K562 (cell line): Measurements from ENCODE around the gene ELOF1. TPM values are rescaled to one million over a fixed set of nuclear protein-coding genes. Genes with fewer than 3 reads are reported as not detected.

ENCODE experiments used
- ASH1L ChIP-seq: fragments of 450-650 bp; IDR thresholded peaks from 2 replicates; pipeline ENCODE4 v1.6.1; 2018; ENCODE audit warnings: borderline replicate concordance, mild to moderate bottlenecking, low read depth; ENCODE audit not compliant: partially characterized antibody
- ATF1 ChIP-seq, 2 experiments: fragments of 450-650 bp in 1 of 2; IDR thresholded peaks; 2 replicates each; pipeline ENCODE4 v1.6.1; 2016; ENCODE audit warnings: missing compliant biosample characterization in 1 of 2, missing genetic modification characterization in 1 of 2
- BRD9 ChIP-seq: fragments of 450-650 bp; IDR thresholded peaks from 2 replicates; pipeline ENCODE4 v1.6.1; 2018; ENCODE audit warnings: low read depth; ENCODE audit not compliant: partially characterized antibody
- BRF1 ChIP-seq: IDR thresholded peaks from 3 replicates; pipeline ENCODE4 v1.6.1; 2011; ENCODE audit warnings: borderline replicate concordance, mild to moderate bottlenecking; ENCODE audit not compliant: insufficient read length; ENCODE audit errors: extremely low read depth
- CBFA2T2 ChIP-seq: fragments of 450-650 bp; conservative IDR thresholded peaks from 2 replicates; pipeline ENCODE4 v1.6.1; 2017; ENCODE audit warnings: mild to moderate bottlenecking
- CBFA2T3 ChIP-seq: fragments of 450-650 bp; IDR thresholded peaks from 2 replicates; pipeline ENCODE4 v1.6.1; 2017
- DIDO1 ChIP-seq: fragments of 450-650 bp; IDR thresholded peaks from 2 replicates; pipeline ENCODE4 v1.6.1; 2016; ENCODE audit warnings: low read depth, missing biosample characterization, missing genetic modification characterization
- ETV6 ChIP-seq, 3 experiments: fragments of 150-350 bp in 1 of 3; sonication (generic) in 1 of 3; formaldehyde crosslinking in 1 of 3; IDR thresholded peaks; 2 replicates each; pipeline versions ENCODE4 v1.6.1 to v1.8.0; 2014 to 2022; ENCODE audit warnings: borderline replicate concordance in 2 of 3, low read depth in 2 of 3, antibody characterized with exemption in 1 of 3, low read length in 1 of 3, mild to moderate bottlenecking in 1 of 3, missing genetic modification reagents in 1 of 3
- MAZ ChIP-seq, 2 experiments: fragments of 450-650 bp in 1 of 2; sonication (generic) in 1 of 2; formaldehyde crosslinking; IDR thresholded peaks in 1 of 2; conservative IDR thresholded peaks in 1 of 2; 2 replicates each; pipeline versions ENCODE4 v1.4.0 to v1.5.0; 2020; ENCODE audit warnings: mild to moderate bottlenecking in 1 of 2, missing genetic modification reagents in 1 of 2
- MED1 ChIP-seq: sonication (generic); formaldehyde crosslinking; IDR thresholded peaks from 2 replicates; pipeline ENCODE4 v1.8.1; 2023; ENCODE audit warnings: missing genetic modification reagents, borderline replicate concordance
- NCOA4 ChIP-seq: fragments of 450-650 bp; IDR thresholded peaks from 2 replicates; pipeline ENCODE4 v1.6.1; 2018; ENCODE audit warnings: mild to moderate bottlenecking; ENCODE audit not compliant: partially characterized antibody
- PML ChIP-seq: IDR thresholded peaks from 2 replicates; pipeline ENCODE4 v1.6.1; 2012; ENCODE audit warnings: low read length, inconsistent platforms
- POLR2A ChIP-seq: fragments of 450-650 bp; conservative IDR thresholded peaks from 2 replicates; pipeline ENCODE4 v1.6.1; 2016
- SP1 ChIP-seq: sonication (generic); formaldehyde crosslinking; IDR thresholded peaks from 2 replicates; pipeline ENCODE4 v1.8.1; 2022; ENCODE audit warnings: mild to moderate bottlenecking, missing genetic modification reagents
- SRF ChIP-seq, 2 experiments: fragments of 250-450, 450-650 bp in 1 of 2; sonication (Bioruptor Pico) in 1 of 2; sonication (generic) in 1 of 2; formaldehyde crosslinking; IDR thresholded peaks; 2 replicates each; pipeline versions ENCODE4 v1.5.0 to v1.5.1; 2020 to 2022; ENCODE audit warnings: mild to moderate bottlenecking in 1 of 2, missing genetic modification reagents in 1 of 2
- TBP ChIP-seq: optimal IDR thresholded peaks from 2 replicates; pipeline ENCODE3; 2011; ENCODE audit warnings: low read depth, low read length, improper control_type of control experiment
- TCFL5 ChIP-seq: fragments of 250-450 bp; sonication (Bioruptor Pico); conservative IDR thresholded peaks from 2 replicates; pipeline ENCODE4 v1.6.1; 2021; ENCODE audit warnings: mild to moderate bottlenecking, moderate library complexity, matching md5 sums
- ZNF165 ChIP-seq: fragments of 250-450 bp; sonication (Bioruptor Pico); IDR thresholded peaks from 2 replicates; pipeline ENCODE4 v1.4.0; 2020; ENCODE audit warnings: borderline replicate concordance
- ZNF174 ChIP-seq: fragments of 250-450 bp; sonication (Bioruptor Pico); IDR thresholded peaks from 2 replicates; pipeline ENCODE4 v1.4.0; 2020; ENCODE audit warnings: mild to moderate bottlenecking
- ZNF445 ChIP-seq: fragments of 250-450 bp; sonication (Bioruptor Pico); IDR thresholded peaks from 2 replicates; pipeline ENCODE4 v1.4.0; 2020; ENCODE audit warnings: low read depth, mild to moderate bottlenecking, moderate library complexity
- polyA plus RNA-seq, 8 experiments: library from polyadenylated mRNA; depleted of rRNA in 4 of 8; stranded (reverse) in 5 of 8; unstranded in 3 of 8; fragments of >200 nt; fragmentation: Nextera tagmentation in 2 of 8; fragmentation: Illumina TruSeq in 1 of 8; extraction: Ambion mirVana in 2 of 8; extraction: Trizol in 1 of 8; gene quantifications; 2 replicates each; pipeline versions ENCODE4 v1.2.1 to v1.2.3, GENCODE V29; 2011 to 2014; ENCODE audit warnings: inconsistent platforms in 1 of 8, missing spikeins in 1 of 8
- total RNA-seq, 7 experiments: library from RNA; depleted of rRNA in 6 of 7; stranded (reverse); fragments of >200 nt in 6 of 7; fragmentation: Illumina TruSeq in 2 of 7; extraction: Trizol in 2 of 7; gene quantifications; 2 replicates each; pipeline versions ENCODE4 v1.2.1 to v1.2.3, GENCODE V29; 2011 to 2021; ENCODE audit warnings: low replicate concordance in 1 of 7
- TF ChIP-seq, protein P1 (sequence below): sonication (generic); formaldehyde crosslinking; IDR thresholded peaks from 2 replicates; pipeline ENCODE4 v1.8.0; 2022; ENCODE audit warnings: missing genetic modification reagents, mild to moderate bottlenecking, borderline replicate concordance
- TF ChIP-seq, protein P2 (sequence below): fragments of 450-650 bp; IDR thresholded peaks from 2 replicates; pipeline ENCODE4 v1.6.1; 2016; ENCODE audit warnings: missing biosample characterization, missing genetic modification characterization
- TF ChIP-seq, protein P3 (sequence below): sonication (generic); formaldehyde crosslinking; IDR thresholded peaks from 2 replicates; pipeline ENCODE4 v1.8.1; 2023; ENCODE audit warnings: mild to moderate bottlenecking, missing genetic modification reagents, moderate library complexity

Gene ELOF1
- total and polyA plus RNA-seq, 9 of the 15 experiments (the other 6 are each of a cell fraction or from before 2014, with no cell fraction given), result 16.7 to 147 (median 74.2) TPM

DNA sequence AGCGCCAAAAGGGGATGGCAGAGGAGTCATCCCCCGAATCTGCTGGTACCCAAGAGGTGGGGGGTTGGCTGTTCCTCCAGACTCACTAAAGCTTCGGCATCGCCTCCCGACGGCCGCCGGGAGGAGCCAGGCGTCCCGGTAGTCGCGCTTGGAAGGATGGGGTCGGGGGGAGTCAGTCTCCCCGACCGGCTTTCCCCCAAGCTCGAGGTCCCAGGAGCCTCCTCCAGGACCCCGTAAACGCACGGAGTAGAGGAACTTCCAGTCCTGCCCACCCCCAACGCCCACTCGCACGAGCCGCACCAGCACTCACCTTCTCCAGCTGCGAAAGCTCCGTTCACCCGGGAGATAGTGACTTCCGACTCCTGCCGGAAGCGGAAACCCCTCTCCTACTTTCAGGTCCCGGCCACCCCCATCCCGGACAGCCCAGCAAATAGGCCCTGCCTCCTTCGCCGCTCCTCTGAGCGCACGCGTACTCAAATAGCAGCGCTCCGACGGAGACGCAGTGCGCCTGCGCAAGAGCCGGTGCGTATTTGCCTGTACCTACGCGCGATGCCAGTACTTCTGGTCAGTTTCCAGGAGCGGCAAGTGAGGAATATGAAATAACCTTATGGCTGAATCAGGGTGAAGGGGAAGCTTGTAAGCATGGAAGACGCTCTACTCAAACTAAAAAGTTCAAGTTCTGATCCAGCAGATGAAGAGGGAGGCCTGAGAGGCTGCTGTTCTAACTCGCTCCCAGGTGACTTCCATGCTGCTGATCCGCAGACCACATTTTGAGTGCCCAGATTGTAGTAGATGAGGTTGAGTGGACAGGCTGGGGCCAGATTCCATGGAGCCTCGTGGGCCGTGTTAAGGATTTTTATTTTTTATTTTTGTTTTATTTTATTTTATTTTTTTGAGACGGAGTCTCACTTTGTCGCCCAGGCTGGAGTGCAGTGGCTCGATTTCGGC, at the start of gene ELOF1 (continued):
- TF ChIP-seq ZNF165 (CRISPR knock-in tag), result no peak
- TF ChIP-seq ATF1 (CRISPR knock-in tag; IDR thresholded peaks at IDR 0.05), result no peak
- TF ChIP-seq ATF1 (tag; IDR thresholded peaks at IDR 0.05), result peak; percentile 29; the same call in 1 of the 2 replicates
- TF ChIP-seq, protein P1, sequence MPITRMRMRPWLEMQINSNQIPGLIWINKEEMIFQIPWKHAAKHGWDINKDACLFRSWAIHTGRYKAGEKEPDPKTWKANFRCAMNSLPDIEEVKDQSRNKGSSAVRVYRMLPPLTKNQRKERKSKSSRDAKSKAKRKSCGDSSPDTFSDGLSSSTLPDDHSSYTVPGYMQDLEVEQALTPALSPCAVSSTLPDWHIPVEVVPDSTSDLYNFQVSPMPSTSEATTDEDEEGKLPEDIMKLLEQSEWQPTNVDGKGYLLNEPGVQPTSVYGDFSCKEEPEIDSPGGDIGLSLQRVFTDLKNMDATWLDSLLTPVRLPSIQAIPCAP (CRISPR knock-in tag), result no peak
- no peak for TF ChIP-seq BRF1
- TF ChIP-seq ETV6 (IDR thresholded peaks at IDR 0.05; ENCODE audit: borderline replicate concordance in 1 of 2, low read depth in 2 of 2, low read length in 1 of 2), result no peak
- no peak for TF ChIP-seq ETV6 (CRISPR knock-in tag; IDR thresholded peaks at IDR 0.05; ENCODE audit: borderline replicate concordance)
- TF ChIP-seq, protein P2, sequence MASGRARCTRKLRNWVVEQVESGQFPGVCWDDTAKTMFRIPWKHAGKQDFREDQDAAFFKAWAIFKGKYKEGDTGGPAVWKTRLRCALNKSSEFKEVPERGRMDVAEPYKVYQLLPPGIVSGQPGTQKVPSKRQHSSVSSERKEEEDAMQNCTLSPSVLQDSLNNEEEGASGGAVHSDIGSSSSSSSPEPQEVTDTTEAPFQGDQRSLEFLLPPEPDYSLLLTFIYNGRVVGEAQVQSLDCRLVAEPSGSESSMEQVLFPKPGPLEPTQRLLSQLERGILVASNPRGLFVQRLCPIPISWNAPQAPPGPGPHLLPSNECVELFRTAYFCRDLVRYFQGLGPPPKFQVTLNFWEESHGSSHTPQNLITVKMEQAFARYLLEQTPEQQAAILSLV (tag), result no peak
- no peak for TF ChIP-seq CBFA2T3
- no peak for TF ChIP-seq NCOA4
- TF ChIP-seq SP1 (CRISPR knock-in tag), result peak; percentile 62; the same call in 1 of the 2 replicates
- TF ChIP-seq, protein P3, sequence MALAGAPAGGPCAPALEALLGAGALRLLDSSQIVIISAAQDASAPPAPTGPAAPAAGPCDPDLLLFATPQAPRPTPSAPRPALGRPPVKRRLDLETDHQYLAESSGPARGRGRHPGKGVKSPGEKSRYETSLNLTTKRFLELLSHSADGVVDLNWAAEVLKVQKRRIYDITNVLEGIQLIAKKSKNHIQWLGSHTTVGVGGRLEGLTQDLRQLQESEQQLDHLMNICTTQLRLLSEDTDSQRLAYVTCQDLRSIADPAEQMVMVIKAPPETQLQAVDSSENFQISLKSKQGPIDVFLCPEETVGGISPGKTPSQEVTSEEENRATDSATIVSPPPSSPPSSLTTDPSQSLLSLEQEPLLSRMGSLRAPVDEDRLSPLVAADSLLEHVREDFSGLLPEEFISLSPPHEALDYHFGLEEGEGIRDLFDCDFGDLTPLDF (CRISPR knock-in tag), result 0 out of 2 replicates have a peak, but pooled peaks have one; percentile 33
- no peak for TF ChIP-seq ZNF445 (CRISPR knock-in tag)
- no peak for TF ChIP-seq CBFA2T2
- TF ChIP-seq BRD9, result no peak
- TF ChIP-seq PML, result peak; percentile 81
- peak; percentile 98 for TF ChIP-seq TBP
- peak; percentile 97 for TF ChIP-seq MAZ (CRISPR knock-in tag; conservative IDR thresholded peaks at IDR 0.05 in 1 of 2, IDR thresholded peaks at IDR 0.05 in 1 of 2)
- TF ChIP-seq POLR2A, result peak; percentile 97
- TF ChIP-seq ZNF174 (CRISPR knock-in tag), result no peak
- TF ChIP-seq SRF (CRISPR knock-in tag; IDR thresholded peaks at IDR 0.05), result no peak
- TF ChIP-seq TCFL5 (CRISPR knock-in tag), result no peak
- 0 out of 2 replicates have a peak, but pooled peaks have one; percentile 37 for TF ChIP-seq DIDO1 (tag)
- no peak for TF ChIP-seq MED1 (CRISPR knock-in tag)
- no peak for TF ChIP-seq ASH1L
